Muscle of arm (tissue), 12 donors: Measurements from ENCODE around the gene GNL1. TPM values are rescaled to one million over a fixed set of nuclear protein-coding genes. Genes with fewer than 3 reads are reported as not detected.
A peak's percentile ranks its signal among the peaks of the same experiment; 100 is the strongest.

ENCODE experiments used
- DNase-seq: peaks from one replicate; pipeline ENCODE4 v3.0.0-alpha.2; 2013
- polyA plus RNA-seq, 12 donors: library from polyadenylated mRNA; unstranded; fragments of 120-200 nt; gene quantifications; one replicate each; pipeline ENCODE4 v1.2.1, GENCODE V29; 2013; ENCODE audit not compliant: insufficient read length in 12 of 12

The GNL1 gene
- polyA plus RNA-seq, 12 donors = 41.0 to 65.4 (median 51.1) TPM; not detected in 1

GRCh38 chr6:30571075-30571761 lies 14.9 kb upstream of the GNL1 start, which contains the start of gene ABCF1:
Gene ABCF1, plus strand, starts transcription at chr6:30571442. Its CDS starts 46 bp downstream, at chr6:30571488.
- DNase-seq = peak; percentile 99

GRCh38 chr6:30570740-30571074 lies 14.4 kb upstream of the GNL1 start:
- DNase-seq = no peak

- DNase-seq = no peak
Measured at GRCh38 chr6:30570263-30570662, 14.0 kb upstream of the GNL1 start.

GRCh38 chr6:30568245-30568644 lies 12.0 kb upstream of the GNL1 start:
- DNase-seq = no peak

- DNase-seq = no peak
Measured at GRCh38 chr6:30565772-30566171, 9.5 kb upstream of the GNL1 start.

- DNase-seq = no peak
Measured at GRCh38 chr6:30564114-30564513, 7.8 kb upstream of the GNL1 start.

- no peak for DNase-seq
Measured at GRCh38 chr6:30562470-30563425, 6.5 kb upstream of the GNL1 start.

GRCh38 chr6:30560930-30561329 lies 4.6 kb upstream of the GNL1 start:
- DNase-seq = no peak

GRCh38 chr6:30557683-30557981 lies 1.3 kb upstream of the GNL1 start:
- no peak for DNase-seq

- DNase-seq = peak; percentile 94
Measured at GRCh38 chr6:30556906-30557682, 805 bp upstream of the GNL1 start, which contains the start of gene PRR3. Gene PRR3, plus strand, starts transcription at chr6:30557295. Its CDS starts 50 bp downstream, at chr6:30557345.

- peak; percentile 88 for DNase-seq
Measured at GRCh38 chr6:30555816-30556065, 548 bp downstream of the GNL1 start.

- no peak for DNase-seq
Measured at GRCh38 chr6:30554962-30555815, 1.1 kb downstream of the GNL1 start.

GRCh38 chr6:30554404-30554803 lies 1.9 kb downstream of the GNL1 start:
- no peak for DNase-seq

GRCh38 chr6:30548375-30548774 lies 7.9 kb downstream of the GNL1 start:
- DNase-seq = no peak

GRCh38 chr6:30547454-30547853 lies 8.8 kb downstream of the GNL1 start:
- no peak for DNase-seq

- no peak for DNase-seq
Measured at GRCh38 chr6:30544666-30545272, 11.5 kb downstream of the GNL1 start.

GRCh38 chr6:30543821-30544220 lies 12.5 kb downstream of the GNL1 start:
- DNase-seq = no peak

GRCh38 chr6:30542915-30543314 lies 13.4 kb downstream of the GNL1 start:
- no peak for DNase-seq

- DNase-seq = no peak
Measured at GRCh38 chr6:30542404-30542725, 13.9 kb downstream of the GNL1 start.

GRCh38 chr6:30541515-30542403 lies 14.5 kb downstream of the GNL1 start:
- peak; percentile 87 for DNase-seq
